HEK293 (cell line): Measurements from ENCODE around the gene CDK2AP2.

Source experiments
- CTCF ChIA-PET: fragments of 350-600 bp; formaldehyde crosslinking; extraction: SDS; loops from one replicate; lab custom pipeline; 2021; ENCODE audit warnings: antibody characterized with exemption; lab: Yijun Ruan, JAX
- POLR2A ChIA-PET: fragments of 300-600 bp; formaldehyde crosslinking; extraction: SDS; loops from one replicate; lab custom pipeline; 2020; ENCODE audit warnings: antibody characterized with exemption, inconsistent platforms; lab: Yijun Ruan, JAX
- H3K27ac ChIP-seq: fragments of 200-500 bp; sonication (Bioruptor generic); 2 replicates; pipeline ENCODE4 v1.5.1; 2014; ENCODE audit warnings: low read depth, low read length, control low read depth, inconsistent platforms; ENCODE audit errors: extremely low read depth
- H3K36me3 ChIP-seq, 2 experiments: fragments of 200-500 bp in 1 of 2; sonication (Bioruptor generic) in 1 of 2; 1 replicate in 1 of 2; 2 replicates in 1 of 2; pipeline ENCODE4 v1.5.1; 2014 to 2017; ENCODE audit warnings: inconsistent platforms in 2 of 2, low read length in 2 of 2; ENCODE audit not compliant: control insufficient read depth in 2 of 2, insufficient read depth in 1 of 2
- H3K4me1 ChIP-seq: fragments of 200-500 bp; sonication (Bioruptor generic); 2 replicates; pipeline ENCODE4 v1.5.1; 2014; ENCODE audit warnings: mild to moderate bottlenecking, low read length, inconsistent platforms; ENCODE audit not compliant: control insufficient read depth, insufficient read depth
- H3K4me3 ChIP-seq: 2 replicates; pipeline ENCODE4 v1.5.1; 2011; ENCODE audit warnings: low read depth, mild to moderate bottlenecking, control low read depth, low read length, moderate library complexity
- H3K9me3 ChIP-seq: fragments of 200-500 bp; sonication (Bioruptor generic); 2 replicates; pipeline ENCODE4 v1.5.1; 2014; ENCODE audit warnings: low read depth, low read length, inconsistent platforms; ENCODE audit not compliant: control insufficient read depth, insufficient read depth
- BCL11B ChIP-seq: fragments of 450-650 bp; formaldehyde crosslinking; IDR thresholded peaks from 2 replicates; pipeline ENCODE4 v1.5.1; 2016; ENCODE audit warnings: low read depth, missing biosample characterization, missing genetic modification characterization
- GFI1B ChIP-seq: fragments of 450-650 bp; formaldehyde crosslinking; IDR thresholded peaks from 2 replicates; pipeline ENCODE4 v1.5.1; 2016; ENCODE audit warnings: missing biosample characterization, missing genetic modification characterization
- KLF1 ChIP-seq: fragments of 450-650 bp; formaldehyde crosslinking; IDR thresholded peaks from 2 replicates; pipeline ENCODE4 v1.5.1; 2016; ENCODE audit warnings: missing biosample characterization, missing genetic modification characterization
- YY2 ChIP-seq: fragments of 450-650 bp; formaldehyde crosslinking; IDR thresholded peaks from 2 replicates; pipeline ENCODE4 v1.5.1; 2016; ENCODE audit warnings: missing biosample characterization, missing genetic modification characterization
- ZNF121 ChIP-seq: fragments of 450-650 bp; formaldehyde crosslinking; IDR thresholded peaks from 2 replicates; pipeline ENCODE4 v1.5.1; 2016; ENCODE audit warnings: missing biosample characterization, missing genetic modification characterization
- ZNF132 ChIP-seq: fragments of 450-650 bp; formaldehyde crosslinking; IDR thresholded peaks from 2 replicates; pipeline ENCODE4 v1.5.1; 2017; ENCODE audit warnings: missing biosample characterization, missing genetic modification characterization, borderline replicate concordance
- ZNF146 ChIP-seq: fragments of 450-650 bp; formaldehyde crosslinking; IDR thresholded peaks from 2 replicates; pipeline ENCODE4 v1.5.1; 2016; ENCODE audit warnings: missing biosample characterization, missing genetic modification characterization
- ZNF16 ChIP-seq: fragments of 450-650 bp; formaldehyde crosslinking; IDR thresholded peaks from 2 replicates; pipeline ENCODE4 v1.5.1; 2016; ENCODE audit warnings: low read depth, missing biosample characterization, missing genetic modification characterization
- ZNF169 ChIP-seq: fragments of 450-650 bp; formaldehyde crosslinking; IDR thresholded peaks from 2 replicates; pipeline ENCODE4 v1.5.1; 2016; ENCODE audit warnings: missing biosample characterization, missing genetic modification characterization
- ZNF266 ChIP-seq: fragments of 450-650 bp; formaldehyde crosslinking; IDR thresholded peaks from 2 replicates; pipeline ENCODE4 v1.5.1; 2016; ENCODE audit warnings: missing biosample characterization, missing genetic modification characterization, low read depth
- ZNF302 ChIP-seq: fragments of 450-650 bp; formaldehyde crosslinking; IDR thresholded peaks from 2 replicates; pipeline ENCODE4 v1.5.1; 2016; ENCODE audit warnings: missing biosample characterization, missing genetic modification characterization, low read depth
- ZNF311 ChIP-seq: fragments of 450-650 bp; formaldehyde crosslinking; IDR thresholded peaks from 2 replicates; pipeline ENCODE4 v1.5.1; 2017; ENCODE audit warnings: missing biosample characterization, missing genetic modification characterization, borderline replicate concordance
- ZNF416 ChIP-seq: fragments of 450-650 bp; formaldehyde crosslinking; IDR thresholded peaks from 2 replicates; pipeline ENCODE4 v1.5.1; 2016; ENCODE audit warnings: missing biosample characterization, missing genetic modification characterization
- ZNF423 ChIP-seq: fragments of 450-650 bp; formaldehyde crosslinking; IDR thresholded peaks from 2 replicates; pipeline ENCODE4 v1.5.1; 2016; ENCODE audit warnings: missing biosample characterization, missing genetic modification characterization
- ZNF548 ChIP-seq: fragments of 450-650 bp; formaldehyde crosslinking; IDR thresholded peaks from 2 replicates; pipeline ENCODE4 v1.5.1; 2016; ENCODE audit warnings: missing biosample characterization, missing genetic modification characterization
- ZNF596 ChIP-seq: fragments of 450-650 bp; IDR thresholded peaks from 2 replicates; pipeline ENCODE4 v1.5.0; 2018; ENCODE audit warnings: missing biosample characterization, mild to moderate bottlenecking, missing genetic modification characterization, moderate library complexity
- ZNF600 ChIP-seq: fragments of 450-650 bp; formaldehyde crosslinking; IDR thresholded peaks from 2 replicates; pipeline ENCODE4 v1.5.1; 2016; ENCODE audit warnings: missing biosample characterization, missing genetic modification characterization
- ZNF76 ChIP-seq: fragments of 450-650 bp; formaldehyde crosslinking; IDR thresholded peaks from 2 replicates; pipeline ENCODE4; 2016; ENCODE audit warnings: low read depth, missing biosample characterization, missing genetic modification characterization, borderline replicate concordance
- ZNF768 ChIP-seq: fragments of 450-650 bp; formaldehyde crosslinking; IDR thresholded peaks from 2 replicates; pipeline ENCODE4 v1.5.1; 2018; ENCODE audit warnings: missing biosample characterization, mild to moderate bottlenecking, missing genetic modification characterization
- TF ChIP-seq, protein P1 (sequence below): IDR thresholded peaks from 2 replicates; pipeline ENCODE4 v1.6.1; 2011; ENCODE audit warnings: mild to moderate bottlenecking, low read depth, low read length, borderline replicate concordance
- TF ChIP-seq, protein P2 (sequence below): fragments of 450-650 bp; formaldehyde crosslinking; IDR thresholded peaks from 2 replicates; pipeline ENCODE4 v1.5.1; 2016; ENCODE audit warnings: missing biosample characterization, missing genetic modification characterization, borderline replicate concordance
- TF ChIP-seq, protein P3 (sequence below): fragments of 450-650 bp; formaldehyde crosslinking; IDR thresholded peaks from 2 replicates; pipeline ENCODE4 v1.5.1; 2017; ENCODE audit warnings: missing biosample characterization, missing genetic modification characterization
- TF ChIP-seq, protein P4 (sequence below): fragments of 450-650 bp; formaldehyde crosslinking; IDR thresholded peaks from 2 replicates; pipeline ENCODE4 v1.5.1; 2016; ENCODE audit warnings: missing biosample characterization, missing genetic modification characterization, low read depth
- TF ChIP-seq, protein P5 (sequence below): fragments of 450-650 bp; formaldehyde crosslinking; IDR thresholded peaks from 2 replicates; pipeline ENCODE4 v1.5.1; 2016; ENCODE audit warnings: missing biosample characterization, missing genetic modification characterization, borderline replicate concordance

CDK2AP2 gene

DNA sequence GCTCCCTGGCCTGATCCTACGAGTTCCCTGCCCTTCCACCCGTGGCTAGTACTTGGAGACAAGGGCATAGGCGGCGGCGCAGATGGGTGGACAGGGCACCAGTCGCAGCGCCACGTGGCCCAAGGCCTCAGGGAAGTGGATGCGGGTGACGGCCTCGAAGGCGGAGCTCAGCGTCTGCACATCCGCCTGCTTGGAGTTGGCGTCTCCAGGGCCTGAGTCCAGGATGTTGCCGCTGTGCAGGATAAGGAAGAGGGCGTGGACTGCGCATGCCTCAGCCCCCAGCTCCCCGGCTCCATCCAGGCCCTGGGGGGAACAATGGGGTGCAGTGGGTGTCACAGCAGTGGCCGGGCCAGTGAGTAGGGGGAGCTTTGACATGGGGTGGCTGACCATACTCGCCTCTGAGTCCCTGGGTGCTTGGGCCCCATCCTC lies 9.4 kb downstream of the CDK2AP2 start:
- ChIA-PET POLR2A (no interaction called here), CTCF (no interaction called here)
- no peak overlapping the region for H3K4me3 ChIP-seq
- no peaks in the 10 kb centered on the region for H3K9me3 ChIP-seq
- H3K27ac ChIP-seq, result no peak overlapping the region
- no peaks in the 10 kb centered on the region for H3K4me1 ChIP-seq
- TF ChIP-seq ZNF416 (tag by site-specific recombination), result no peak
- no peak for TF ChIP-seq ZNF768 (tag by site-specific recombination)
- no peak for TF ChIP-seq ZNF548
- no peak for TF ChIP-seq ZNF146
- TF ChIP-seq KLF1 (tag by site-specific recombination), result no peak
- TF ChIP-seq, protein P1, sequence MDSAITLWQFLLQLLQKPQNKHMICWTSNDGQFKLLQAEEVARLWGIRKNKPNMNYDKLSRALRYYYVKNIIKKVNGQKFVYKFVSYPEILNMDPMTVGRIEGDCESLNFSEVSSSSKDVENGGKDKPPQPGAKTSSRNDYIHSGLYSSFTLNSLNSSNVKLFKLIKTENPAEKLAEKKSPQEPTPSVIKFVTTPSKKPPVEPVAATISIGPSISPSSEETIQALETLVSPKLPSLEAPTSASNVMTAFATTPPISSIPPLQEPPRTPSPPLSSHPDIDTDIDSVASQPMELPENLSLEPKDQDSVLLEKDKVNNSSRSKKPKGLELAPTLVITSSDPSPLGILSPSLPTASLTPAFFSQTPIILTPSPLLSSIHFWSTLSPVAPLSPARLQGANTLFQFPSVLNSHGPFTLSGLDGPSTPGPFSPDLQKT, result no peak
- TF ChIP-seq ZNF600, result no peak
- no peak for TF ChIP-seq ZNF169 (tag by site-specific recombination)
- TF ChIP-seq ZNF311 (tag by site-specific recombination), result no peak
- no peak for TF ChIP-seq ZNF596 (tag by site-specific recombination)
- no peak for TF ChIP-seq GFI1B (tag by site-specific recombination)
- TF ChIP-seq YY2 (tag by site-specific recombination), result no peak
- TF ChIP-seq, protein P2, sequence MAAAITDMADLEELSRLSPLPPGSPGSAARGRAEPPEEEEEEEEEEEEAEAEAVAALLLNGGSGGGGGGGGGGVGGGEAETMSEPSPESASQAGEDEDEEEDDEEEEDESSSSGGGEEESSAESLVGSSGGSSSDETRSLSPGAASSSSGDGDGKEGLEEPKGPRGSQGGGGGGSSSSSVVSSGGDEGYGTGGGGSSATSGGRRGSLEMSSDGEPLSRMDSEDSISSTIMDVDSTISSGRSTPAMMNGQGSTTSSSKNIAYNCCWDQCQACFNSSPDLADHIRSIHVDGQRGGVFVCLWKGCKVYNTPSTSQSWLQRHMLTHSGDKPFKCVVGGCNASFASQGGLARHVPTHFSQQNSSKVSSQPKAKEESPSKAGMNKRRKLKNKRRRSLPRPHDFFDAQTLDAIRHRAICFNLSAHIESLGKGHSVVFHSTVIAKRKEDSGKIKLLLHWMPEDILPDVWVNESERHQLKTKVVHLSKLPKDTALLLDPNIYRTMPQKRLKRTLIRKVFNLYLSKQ (tag by site-specific recombination), result no peak
- TF ChIP-seq, protein P3, sequence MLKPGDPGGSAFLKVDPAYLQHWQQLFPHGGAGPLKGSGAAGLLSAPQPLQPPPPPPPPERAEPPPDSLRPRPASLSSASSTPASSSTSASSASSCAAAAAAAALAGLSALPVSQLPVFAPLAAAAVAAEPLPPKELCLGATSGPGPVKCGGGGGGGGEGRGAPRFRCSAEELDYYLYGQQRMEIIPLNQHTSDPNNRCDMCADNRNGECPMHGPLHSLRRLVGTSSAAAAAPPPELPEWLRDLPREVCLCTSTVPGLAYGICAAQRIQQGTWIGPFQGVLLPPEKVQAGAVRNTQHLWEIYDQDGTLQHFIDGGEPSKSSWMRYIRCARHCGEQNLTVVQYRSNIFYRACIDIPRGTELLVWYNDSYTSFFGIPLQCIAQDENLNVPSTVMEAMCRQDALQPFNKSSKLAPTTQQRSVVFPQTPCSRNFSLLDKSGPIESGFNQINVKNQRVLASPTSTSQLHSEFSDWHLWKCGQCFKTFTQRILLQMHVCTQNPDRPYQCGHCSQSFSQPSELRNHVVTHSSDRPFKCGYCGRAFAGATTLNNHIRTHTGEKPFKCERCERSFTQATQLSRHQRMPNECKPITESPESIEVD, result no peak
- TF ChIP-seq ZNF423, result no peak
- TF ChIP-seq ZNF266 (tag by site-specific recombination), result no peak
- TF ChIP-seq ZNF302 (tag by site-specific recombination), result no peak
- TF ChIP-seq, protein P4, sequence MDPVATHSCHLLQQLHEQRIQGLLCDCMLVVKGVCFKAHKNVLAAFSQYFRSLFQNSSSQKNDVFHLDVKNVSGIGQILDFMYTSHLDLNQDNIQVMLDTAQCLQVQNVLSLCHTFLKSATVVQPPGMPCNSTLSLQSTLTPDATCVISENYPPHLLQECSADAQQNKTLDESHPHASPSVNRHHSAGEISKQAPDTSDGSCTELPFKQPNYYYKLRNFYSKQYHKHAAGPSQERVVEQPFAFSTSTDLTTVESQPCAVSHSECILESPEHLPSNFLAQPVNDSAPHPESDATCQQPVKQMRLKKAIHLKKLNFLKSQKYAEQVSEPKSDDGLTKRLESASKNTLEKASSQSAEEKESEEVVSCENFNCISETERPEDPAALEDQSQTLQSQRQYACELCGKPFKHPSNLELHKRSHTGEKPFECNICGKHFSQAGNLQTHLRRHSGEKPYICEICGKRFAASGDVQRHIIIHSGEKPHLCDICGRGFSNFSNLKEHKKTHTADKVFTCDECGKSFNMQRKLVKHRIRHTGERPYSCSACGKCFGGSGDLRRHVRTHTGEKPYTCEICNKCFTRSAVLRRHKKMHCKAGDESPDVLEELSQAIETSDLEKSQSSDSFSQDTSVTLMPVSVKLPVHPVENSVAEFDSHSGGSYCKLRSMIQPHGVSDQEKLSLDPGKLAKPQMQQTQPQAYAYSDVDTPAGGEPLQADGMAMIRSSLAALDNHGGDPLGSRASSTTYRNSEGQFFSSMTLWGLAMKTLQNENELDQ (tag by site-specific recombination), result no peak
- TF ChIP-seq ZNF132 (tag by site-specific recombination), result no peak
- TF ChIP-seq ZNF16 (tag by site-specific recombination), result no peak
- peaks cover 0 to 80% of the 10 kb centered on the region in 2 experiments; a peak in 1 of 3 replicates for H3K36me3 ChIP-seq

DNA sequence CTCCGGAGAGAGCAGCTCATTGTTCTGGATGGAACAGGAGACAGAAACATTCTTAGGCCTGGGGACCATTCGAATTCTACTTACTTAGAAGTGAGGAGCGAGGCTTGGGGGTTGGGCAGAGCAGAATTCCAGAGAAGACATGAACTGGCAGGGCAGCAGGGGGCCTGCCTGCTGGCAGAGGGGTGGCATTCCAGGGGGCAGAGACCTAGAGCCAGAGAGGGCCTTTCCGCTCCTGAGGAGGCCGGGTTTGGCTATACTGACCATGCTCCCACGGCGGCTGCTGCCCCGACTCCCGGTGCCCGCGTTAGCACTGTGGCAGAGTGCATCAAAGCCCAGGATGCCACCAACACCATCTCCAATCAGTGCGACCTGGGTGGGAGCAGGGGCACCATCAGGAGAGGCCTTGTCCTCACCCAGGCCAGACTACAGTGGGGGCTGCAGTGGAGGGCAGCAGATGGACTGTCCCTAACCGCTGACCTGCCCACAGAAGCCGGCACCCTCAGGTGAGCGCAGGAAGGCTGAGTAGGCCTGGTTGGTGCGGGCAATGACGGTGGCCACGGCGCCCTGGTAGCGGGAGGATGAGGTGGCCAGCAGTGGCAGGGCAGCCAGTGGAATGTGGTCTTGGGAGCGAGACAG lies 10.2 kb downstream of the CDK2AP2 start:
- peaks cover 0 to 83% of the 10 kb centered on the region in 2 experiments; a peak in 1 of 3 replicates for H3K36me3 ChIP-seq
- POLR2A ChIA-PET, result no interaction called here
- TF ChIP-seq GFI1B (tag by site-specific recombination), result no peak
- TF ChIP-seq, protein P1, result no peak
- TF ChIP-seq ZNF121 (tag by site-specific recombination), result no peak
- TF ChIP-seq KLF1 (tag by site-specific recombination), result no peak
- no peak for TF ChIP-seq BCL11B
- TF ChIP-seq ZNF76 (tag by site-specific recombination), result no peak
- TF ChIP-seq, protein P5, sequence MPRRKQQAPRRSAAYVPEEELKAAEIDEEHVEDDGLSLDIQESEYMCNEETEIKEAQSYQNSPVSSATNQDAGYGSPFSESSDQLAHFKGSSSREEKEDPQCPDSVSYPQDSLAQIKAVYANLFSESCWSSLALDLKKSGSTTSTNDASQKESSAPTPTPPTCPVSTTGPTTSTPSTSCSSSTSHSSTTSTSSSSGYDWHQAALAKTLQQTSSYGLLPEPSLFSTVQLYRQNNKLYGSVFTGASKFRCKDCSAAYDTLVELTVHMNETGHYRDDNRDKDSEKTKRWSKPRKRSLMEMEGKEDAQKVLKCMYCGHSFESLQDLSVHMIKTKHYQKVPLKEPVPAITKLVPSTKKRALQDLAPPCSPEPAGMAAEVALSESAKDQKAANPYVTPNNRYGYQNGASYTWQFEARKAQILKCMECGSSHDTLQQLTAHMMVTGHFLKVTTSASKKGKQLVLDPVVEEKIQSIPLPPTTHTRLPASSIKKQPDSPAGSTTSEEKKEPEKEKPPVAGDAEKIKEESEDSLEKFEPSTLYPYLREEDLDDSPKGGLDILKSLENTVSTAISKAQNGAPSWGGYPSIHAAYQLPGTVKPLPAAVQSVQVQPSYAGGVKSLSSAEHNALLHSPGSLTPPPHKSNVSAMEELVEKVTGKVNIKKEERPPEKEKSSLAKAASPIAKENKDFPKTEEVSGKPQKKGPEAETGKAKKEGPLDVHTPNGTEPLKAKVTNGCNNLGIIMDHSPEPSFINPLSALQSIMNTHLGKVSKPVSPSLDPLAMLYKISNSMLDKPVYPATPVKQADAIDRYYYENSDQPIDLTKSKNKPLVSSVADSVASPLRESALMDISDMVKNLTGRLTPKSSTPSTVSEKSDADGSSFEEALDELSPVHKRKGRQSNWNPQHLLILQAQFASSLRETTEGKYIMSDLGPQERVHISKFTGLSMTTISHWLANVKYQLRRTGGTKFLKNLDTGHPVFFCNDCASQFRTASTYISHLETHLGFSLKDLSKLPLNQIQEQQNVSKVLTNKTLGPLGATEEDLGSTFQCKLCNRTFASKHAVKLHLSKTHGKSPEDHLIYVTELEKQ (tag by site-specific recombination), result no peak

More for the DNA sequence above, 10.2 kb downstream of the CDK2AP2 start:
- no peaks in the 10 kb centered on the region for H3K4me1 ChIP-seq
- H3K4me3 ChIP-seq, result no peak overlapping the region
- H3K9me3 ChIP-seq, result no peaks in the 10 kb centered on the region
- CTCF ChIA-PET, result no interaction called here
- H3K27ac ChIP-seq, result no peak overlapping the region
